ENCODE results near the gene SESTD1.

Gene SESTD1

DNA sequence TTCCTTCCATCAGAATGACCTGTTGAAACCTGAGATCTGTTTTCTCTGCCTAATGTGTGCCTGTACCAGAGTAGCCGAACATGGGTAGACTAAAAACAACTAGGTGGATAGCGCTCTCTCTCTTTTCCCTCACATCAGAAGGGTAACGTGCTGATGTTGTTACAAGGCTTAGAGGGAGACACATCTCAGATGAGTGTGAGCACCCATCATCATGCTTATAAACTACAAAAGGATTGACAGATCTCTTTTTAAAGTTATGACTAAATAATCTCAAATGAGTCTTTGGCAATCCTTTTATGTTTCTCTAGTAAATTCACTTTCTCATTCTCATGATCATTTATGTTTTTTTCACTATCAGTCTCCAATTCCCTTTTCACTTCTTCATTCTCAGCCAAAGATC, 139.2 kb downstream of the SESTD1 start:
- TF ChIP-seq, protein P1, sequence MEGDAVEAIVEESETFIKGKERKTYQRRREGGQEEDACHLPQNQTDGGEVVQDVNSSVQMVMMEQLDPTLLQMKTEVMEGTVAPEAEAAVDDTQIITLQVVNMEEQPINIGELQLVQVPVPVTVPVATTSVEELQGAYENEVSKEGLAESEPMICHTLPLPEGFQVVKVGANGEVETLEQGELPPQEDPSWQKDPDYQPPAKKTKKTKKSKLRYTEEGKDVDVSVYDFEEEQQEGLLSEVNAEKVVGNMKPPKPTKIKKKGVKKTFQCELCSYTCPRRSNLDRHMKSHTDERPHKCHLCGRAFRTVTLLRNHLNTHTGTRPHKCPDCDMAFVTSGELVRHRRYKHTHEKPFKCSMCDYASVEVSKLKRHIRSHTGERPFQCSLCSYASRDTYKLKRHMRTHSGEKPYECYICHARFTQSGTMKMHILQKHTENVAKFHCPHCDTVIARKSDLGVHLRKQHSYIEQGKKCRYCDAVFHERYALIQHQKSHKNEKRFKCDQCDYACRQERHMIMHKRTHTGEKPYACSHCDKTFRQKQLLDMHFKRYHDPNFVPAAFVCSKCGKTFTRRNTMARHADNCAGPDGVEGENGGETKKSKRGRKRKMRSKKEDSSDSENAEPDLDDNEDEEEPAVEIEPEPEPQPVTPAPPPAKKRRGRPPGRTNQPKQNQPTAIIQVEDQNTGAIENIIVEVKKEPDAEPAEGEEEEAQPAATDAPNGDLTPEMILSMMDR (IDR thresholded peaks at IDR 0.05; ENCODE audit: borderline replicate concordance, insufficient read depth, low read depth, low read length): no peak
- no peak overlapping the region for H3K4me3 ChIP-seq (ENCODE audit: low read depth, low read length)

DNA sequence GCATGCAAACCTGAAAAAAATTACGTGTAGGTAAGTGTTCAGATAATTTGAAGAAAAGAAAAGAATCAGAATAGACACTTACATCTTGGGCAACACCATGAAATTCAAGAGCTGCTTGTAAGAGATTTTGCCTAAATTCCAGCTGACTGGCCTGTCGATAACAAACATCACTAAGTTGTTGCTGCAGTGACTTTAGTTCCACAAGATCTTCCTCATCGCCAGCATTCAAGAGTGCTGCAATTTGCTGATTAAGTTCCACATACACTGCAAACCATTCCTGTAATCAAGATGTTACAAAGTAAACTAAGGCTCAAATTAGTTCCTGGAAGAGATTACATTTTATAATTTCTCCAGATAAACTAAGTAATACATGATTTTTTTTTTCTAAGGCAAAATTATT, 140.3 kb downstream of the SESTD1 start:
- H3K4me3 ChIP-seq (ENCODE audit: low read depth, low read length): no peak overlapping the region
- TF ChIP-seq, protein P1 (IDR thresholded peaks at IDR 0.05; ENCODE audit: borderline replicate concordance, insufficient read depth, low read depth, low read length): no peak

- TF ChIP-seq, protein P1 (IDR thresholded peaks at IDR 0.05; ENCODE audit: borderline replicate concordance, insufficient read depth, low read depth, low read length): no peak
- H3K4me3 ChIP-seq (ENCODE audit: low read depth, low read length): no peak overlapping the region
Observed at GRCh38 chr2:179123272-179123662, 141.4 kb downstream of the SESTD1 start.

DNA sequence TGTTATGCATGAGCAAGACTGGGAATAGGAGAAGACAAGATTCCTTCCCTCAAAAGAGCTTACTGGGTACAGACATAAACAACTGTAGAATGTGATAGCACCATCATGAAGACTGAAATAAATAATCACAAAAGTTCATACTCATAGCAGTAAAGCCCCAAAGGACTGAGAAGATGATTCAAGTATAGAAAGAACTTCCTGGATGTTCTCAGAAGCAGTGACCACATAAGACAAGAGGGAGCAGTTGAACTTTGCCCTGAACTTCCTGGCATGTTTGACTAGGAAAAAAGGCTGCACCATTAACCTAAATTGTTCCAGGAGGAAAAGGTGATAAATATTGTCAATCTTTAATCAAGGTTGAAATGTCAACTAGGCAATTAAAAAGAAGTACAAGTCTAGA, 156.9 kb downstream of the SESTD1 start:
- H3K4me3 ChIP-seq (ENCODE audit: low read depth, low read length): no peak overlapping the region
- TF ChIP-seq, protein P1 (IDR thresholded peaks at IDR 0.05; ENCODE audit: borderline replicate concordance, insufficient read depth, low read depth, low read length): no peak

GRCh38 chr2:179106676-179107428, 157.8 kb downstream of the SESTD1 start:
- no peak overlapping the region for H3K4me3 ChIP-seq (ENCODE audit: low read depth, low read length)
- TF ChIP-seq, protein P1 (IDR thresholded peaks at IDR 0.05; ENCODE audit: borderline replicate concordance, insufficient read depth, low read depth, low read length): no peak

DNA sequence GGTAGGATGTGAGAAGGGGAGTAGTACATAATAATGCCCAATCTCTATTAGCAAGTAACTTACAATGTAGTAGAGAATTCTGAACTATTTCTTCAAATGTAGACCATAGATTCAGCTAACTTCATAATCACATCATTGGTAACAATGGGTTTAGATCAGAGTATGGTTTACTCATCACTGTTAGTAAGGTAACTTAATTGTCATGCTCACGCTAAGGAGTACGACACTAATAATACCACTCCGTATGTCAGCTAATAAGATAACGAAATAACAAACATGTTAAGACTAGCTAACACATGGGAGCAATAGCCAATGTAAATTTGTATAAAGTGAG, 158.3 kb downstream of the SESTD1 start:
- TF ChIP-seq, protein P1 (IDR thresholded peaks at IDR 0.05; ENCODE audit: borderline replicate concordance, insufficient read depth, low read depth, low read length): no peak
- no peak overlapping the region for H3K4me3 ChIP-seq (ENCODE audit: low read depth, low read length)

GRCh38 chr2:179104736-179105135, 159.9 kb downstream of the SESTD1 start:
- TF ChIP-seq, protein P1 (IDR thresholded peaks at IDR 0.05; ENCODE audit: borderline replicate concordance, insufficient read depth, low read depth, low read length): no peak

More at GRCh38 chr2:179104736-179105135, 159.9 kb downstream of the SESTD1 start:
- no peak overlapping the region for H3K4me3 ChIP-seq (ENCODE audit: low read depth, low read length)
